ENCODE data around the gene VPS37D.
A peak's percentile ranks its signal among the peaks of the same experiment; 100 is the strongest.
"Not testable (repeated sequence)": the region's sequence is repeated elsewhere in the genome, so short reads cannot be mapped to it uniquely, and the experiment has no call there.

VPS37D gene

DNA sequence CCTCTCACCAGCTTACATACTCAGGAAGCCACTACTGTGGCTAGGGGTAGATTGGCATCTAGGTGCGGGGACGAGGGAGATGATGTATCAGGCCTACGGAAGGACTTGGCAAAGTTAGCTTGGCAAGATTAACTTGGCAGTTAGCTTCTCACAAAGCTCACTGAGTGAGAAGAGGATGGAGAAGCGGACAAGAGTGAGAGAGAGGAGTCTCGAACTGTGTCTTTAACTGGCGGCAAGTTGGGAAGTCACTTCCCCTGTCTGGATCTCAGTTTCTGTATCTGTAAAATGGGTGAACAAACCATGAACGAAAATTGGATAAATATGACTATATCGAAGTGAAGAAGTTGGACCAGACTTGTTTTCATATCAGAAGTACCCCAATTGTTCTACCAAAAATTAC, 33.8 kb upstream of the VPS37D start:
- Mint-ChIP-seq H3K4me3 (no peak overlapping the region), H3K4me1 (ENCODE audit: low read depth) (no peaks in the 10 kb centered on the region), H3K27me3 (ENCODE audit: low read depth) (peaks cover 13% of the 10 kb centered on the region), H3K36me3 (ENCODE audit: low read depth) (no peaks in the 10 kb centered on the region), H3K9me3 (no peaks in the 10 kb centered on the region), H3K27ac (no peak overlapping the region)

DNA sequence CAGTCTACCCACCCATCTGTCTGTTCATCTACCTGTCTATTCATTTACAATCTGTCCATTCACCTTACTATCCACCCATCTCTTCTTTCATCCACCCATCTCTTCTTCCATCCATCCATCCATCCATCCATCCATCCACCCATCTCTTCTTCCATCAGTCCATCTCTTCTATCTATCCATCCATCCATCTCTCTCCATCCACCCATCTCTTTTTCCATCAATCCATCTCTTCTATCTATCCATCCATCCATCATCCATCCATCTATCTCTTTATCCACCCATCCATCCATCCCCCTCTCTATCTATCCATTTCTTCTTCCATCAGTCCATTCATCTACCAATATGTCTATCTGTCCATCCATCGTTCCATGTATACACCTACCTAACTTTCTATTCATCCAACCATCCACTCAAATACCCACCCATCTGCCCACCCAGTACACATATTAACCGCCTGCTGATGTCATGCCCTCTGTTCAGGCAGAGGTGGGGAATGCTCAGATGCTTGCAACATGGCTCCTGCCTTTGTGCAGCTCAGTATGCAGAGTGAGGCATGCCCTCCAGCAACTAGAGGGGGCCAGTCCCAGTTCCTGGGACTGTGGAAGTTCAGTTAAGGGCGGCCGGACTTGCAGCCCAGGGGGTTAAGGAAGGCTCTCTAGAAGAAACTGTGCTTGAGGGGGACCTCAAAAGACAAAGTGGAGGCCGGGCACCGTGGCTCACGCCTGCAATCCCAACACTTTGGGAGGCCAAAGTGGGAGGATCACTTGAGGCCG, 32.0 kb upstream of the VPS37D start:
- peaks cover 9% of the 10 kb centered on the region for H3K27me3 Mint-ChIP-seq (ENCODE audit: low read depth)
- H3K4me1 Mint-ChIP-seq (ENCODE audit: low read depth): no peaks in the 10 kb centered on the region
- H3K27ac Mint-ChIP-seq: no peak overlapping the region
- H3K9me3 Mint-ChIP-seq: no peaks in the 10 kb centered on the region
- no peaks in the 10 kb centered on the region for H3K36me3 Mint-ChIP-seq (ENCODE audit: low read depth)
- no peak overlapping the region for H3K4me3 Mint-ChIP-seq

DNA sequence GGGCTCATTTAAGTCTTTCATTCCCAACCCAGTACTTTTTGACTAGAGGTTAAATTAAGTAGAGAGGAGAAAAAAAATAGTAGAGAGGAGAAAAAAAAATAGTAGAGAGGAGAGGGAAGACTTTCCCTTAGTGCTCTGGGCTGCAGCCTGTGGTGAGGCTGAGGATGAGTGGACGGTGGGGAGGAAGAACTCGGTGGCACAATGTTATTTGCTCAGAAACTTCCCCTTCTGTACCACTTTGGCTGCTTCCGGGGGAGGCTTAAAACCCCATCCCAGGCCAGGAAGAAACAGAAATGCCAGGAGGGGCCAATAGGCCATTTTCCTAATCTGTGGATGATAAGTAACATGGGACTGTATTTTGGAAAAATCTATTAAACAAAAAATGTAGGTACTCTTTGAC, 28.7 kb upstream of the VPS37D start:
- Mint-ChIP-seq H3K27me3 (ENCODE audit: low read depth) (no peaks in the 10 kb centered on the region), H3K9me3 (peaks cover 4% of the 10 kb centered on the region), H3K36me3 (ENCODE audit: low read depth) (no peaks in the 10 kb centered on the region), H3K4me3 (no peak overlapping the region), H3K4me1 (ENCODE audit: low read depth) (no peaks in the 10 kb centered on the region), H3K27ac (no peak overlapping the region)

DNA sequence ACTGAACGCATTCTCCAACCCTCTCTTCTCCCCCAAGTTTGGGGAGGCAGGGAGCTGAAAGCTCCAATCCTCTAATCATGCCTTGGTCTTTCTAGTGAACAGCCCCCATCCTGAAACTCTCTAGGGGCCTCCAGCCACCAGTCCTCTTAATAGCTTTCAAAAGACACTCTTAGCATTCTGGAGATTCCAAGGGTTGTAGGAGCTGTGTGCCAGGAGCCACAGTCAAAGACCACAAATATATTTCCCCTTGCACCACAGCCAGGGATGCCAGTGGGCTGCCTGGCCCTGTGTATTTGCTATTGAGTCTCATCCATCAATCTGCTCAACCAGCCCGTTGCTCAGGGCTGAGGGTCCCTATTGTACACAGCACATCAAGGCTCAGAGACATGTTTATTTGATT, 24.8 kb upstream of the VPS37D start:
- Mint-ChIP-seq H3K9me3 (peaks cover 4% of the 10 kb centered on the region), H3K4me1 (ENCODE audit: low read depth) (no peaks in the 10 kb centered on the region), H3K4me3 (no peak overlapping the region), H3K36me3 (ENCODE audit: low read depth) (no peaks in the 10 kb centered on the region), H3K27me3 (ENCODE audit: low read depth) (peaks cover 24% of the 10 kb centered on the region), H3K27ac (no peak overlapping the region)

DNA sequence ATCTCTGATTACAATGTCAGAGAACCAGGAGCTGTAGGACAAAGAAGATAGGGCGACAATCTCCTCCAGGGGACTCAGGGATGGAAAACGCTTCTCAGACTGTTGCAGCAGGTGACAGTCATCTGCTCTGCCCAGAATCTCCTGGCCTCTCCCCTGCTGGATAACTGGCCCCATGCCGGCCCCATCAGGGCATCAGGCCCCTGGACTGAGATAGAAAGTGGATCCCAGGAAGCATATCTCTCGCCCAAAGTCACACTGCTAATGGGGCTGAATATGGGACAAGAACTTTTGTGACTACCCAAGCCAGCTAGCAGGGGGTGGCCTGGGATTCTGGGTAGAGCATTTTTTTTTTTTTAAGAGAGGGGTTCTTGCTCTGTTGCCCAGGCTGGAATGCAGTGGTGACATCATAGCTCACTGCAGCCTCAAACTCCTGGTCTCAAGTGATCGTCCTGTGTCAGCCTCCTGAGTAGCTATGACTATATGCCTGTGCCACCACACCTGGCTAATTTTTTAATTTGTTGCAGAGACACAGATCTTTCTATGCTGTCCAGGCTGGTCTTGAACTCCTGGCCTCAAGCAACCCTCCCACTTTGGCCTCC, 22.8 kb upstream of the VPS37D start:
- Mint-ChIP-seq H3K36me3 (ENCODE audit: low read depth) (no peaks in the 10 kb centered on the region), H3K9me3 (peaks cover 4% of the 10 kb centered on the region), H3K27ac (no peak overlapping the region), H3K4me3 (no peak overlapping the region), H3K4me1 (ENCODE audit: low read depth) (peaks cover 6% of the 10 kb centered on the region), H3K27me3 (ENCODE audit: low read depth) (peaks cover 42% of the 10 kb centered on the region)

DNA sequence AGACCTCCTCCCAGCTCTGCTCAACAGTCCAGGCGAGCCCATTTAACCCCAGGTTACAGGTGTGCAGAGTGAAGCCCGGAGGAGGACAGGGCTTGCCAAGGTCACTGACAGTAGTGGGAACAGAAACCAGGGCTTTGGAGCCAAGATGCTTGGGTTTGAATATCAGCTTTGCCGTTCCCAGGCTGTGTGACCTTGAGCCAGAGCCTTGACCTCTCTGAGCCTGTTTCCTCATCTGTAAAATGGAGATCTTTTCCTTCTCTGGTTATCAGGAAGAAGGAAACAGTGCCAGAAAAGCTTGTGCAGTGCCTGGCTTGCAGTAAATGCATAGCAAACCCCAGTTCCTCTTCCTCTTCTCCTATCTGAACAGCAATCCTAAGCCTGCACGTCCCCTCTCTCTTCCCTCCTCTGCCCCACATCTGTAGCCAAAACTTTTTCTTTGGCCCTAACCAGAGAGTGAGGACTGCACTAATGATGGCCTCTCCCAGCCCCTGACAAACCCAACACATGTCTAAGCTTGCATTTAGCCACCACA, 21.9 kb upstream of the VPS37D start:
- Mint-ChIP-seq H3K27ac (no peak overlapping the region), H3K36me3 (ENCODE audit: low read depth) (no peaks in the 10 kb centered on the region), H3K4me3 (no peak overlapping the region), H3K4me1 (ENCODE audit: low read depth) (peaks cover 6% of the 10 kb centered on the region), H3K27me3 (ENCODE audit: low read depth) (peaks cover 49% of the 10 kb centered on the region), H3K9me3 (peaks cover 4% of the 10 kb centered on the region)

- Mint-ChIP-seq H3K4me1 (ENCODE audit: low read depth) (peaks cover 6% of the 10 kb centered on the region), H3K27me3 (ENCODE audit: low read depth) (peaks cover 53% of the 10 kb centered on the region), H3K9me3 (peaks cover under 1% of the 10 kb centered on the region), H3K4me3 (no peak overlapping the region), H3K27ac (no peak overlapping the region), H3K36me3 (ENCODE audit: low read depth) (no peaks in the 10 kb centered on the region)
Observed at GRCh38 chr7:73646785-73647724, 20.6 kb upstream of the VPS37D start.

DNA sequence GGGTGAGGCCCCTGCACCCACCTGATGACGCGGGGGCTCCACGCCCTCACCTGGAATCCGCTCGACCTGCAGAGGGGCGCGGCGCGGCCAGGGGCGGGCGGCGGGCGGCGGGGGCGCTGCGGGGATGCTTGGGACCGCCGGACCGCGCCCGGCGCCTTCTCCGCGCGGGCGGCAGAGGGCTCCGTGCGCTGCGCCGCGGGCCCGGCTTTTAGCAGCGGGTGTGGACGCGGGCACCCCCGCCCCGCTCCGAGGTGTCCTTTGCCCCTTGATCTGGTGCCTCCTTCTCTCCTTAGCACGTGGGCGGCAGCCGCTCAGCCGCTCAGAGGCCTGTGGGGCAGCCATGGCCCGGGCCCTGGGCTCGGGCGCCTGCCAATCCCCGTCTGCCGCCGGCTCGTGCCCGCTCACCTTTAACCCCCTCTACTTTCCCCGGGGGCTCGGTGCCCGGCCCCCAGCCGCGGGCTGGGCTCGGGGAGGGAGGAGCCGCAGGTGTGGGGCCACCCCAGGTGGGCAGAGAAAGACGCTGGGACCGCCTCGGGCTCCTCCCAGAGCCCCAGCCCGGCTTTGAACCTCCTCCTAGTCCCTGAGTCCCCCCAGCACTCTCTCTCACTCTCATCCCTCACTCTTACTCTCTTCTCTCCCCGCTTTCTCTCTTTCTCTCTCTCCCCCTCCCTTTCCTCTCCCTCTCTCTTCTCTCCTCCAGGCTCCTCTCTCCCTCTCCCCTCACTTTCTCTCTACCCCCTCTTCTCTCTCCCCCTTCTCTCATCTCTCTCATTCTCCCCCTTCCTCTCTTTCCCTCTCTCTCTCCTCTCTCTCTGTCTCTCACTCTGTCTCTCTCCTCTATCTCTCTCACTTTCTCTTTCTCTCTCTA, 19.7 kb upstream of the VPS37D start:
- H3K36me3 Mint-ChIP-seq (ENCODE audit: low read depth): no peaks in the 10 kb centered on the region
- peaks cover 58% of the 10 kb centered on the region for H3K27me3 Mint-ChIP-seq (ENCODE audit: low read depth)
- peak overlapping the region; percentile 9 for H3K27ac Mint-ChIP-seq
- H3K4me1 Mint-ChIP-seq (ENCODE audit: low read depth): peaks cover 6% of the 10 kb centered on the region
- H3K9me3 Mint-ChIP-seq: no peaks in the 10 kb centered on the region
- peak overlapping the region; percentile 57 for H3K4me3 Mint-ChIP-seq

GRCh38 chr7:73648593-73649332, 18.9 kb upstream of the VPS37D start:
- Mint-ChIP-seq H3K9me3 (no peaks in the 10 kb centered on the region), H3K4me3 (peak overlapping the region; percentile 57), H3K27me3 (ENCODE audit: low read depth) (peaks cover 59% of the 10 kb centered on the region), H3K27ac (peak overlapping the region; percentile 9), H3K4me1 (ENCODE audit: low read depth) (peaks cover 6% of the 10 kb centered on the region), H3K36me3 (ENCODE audit: low read depth) (no peaks in the 10 kb centered on the region)

DNA sequence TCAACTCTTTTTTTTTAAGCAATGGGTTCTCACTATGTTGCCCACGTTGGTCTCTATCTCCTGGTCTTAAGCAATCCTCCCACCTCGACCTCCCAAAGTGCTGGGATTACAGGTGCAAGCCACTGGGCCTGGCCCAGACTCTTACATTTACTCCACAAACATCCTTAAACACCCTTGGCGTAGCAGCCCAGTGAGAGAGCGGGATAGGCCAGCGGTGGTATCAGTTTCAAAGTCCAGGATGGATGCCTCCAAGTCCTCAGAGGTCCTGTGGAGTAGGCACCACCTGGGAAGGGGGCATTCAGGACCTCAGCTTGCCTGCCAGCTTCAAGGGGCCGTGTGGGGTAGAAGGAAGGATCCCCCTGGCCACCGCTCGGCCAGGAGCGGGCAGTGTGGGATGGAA, 18.1 kb upstream of the VPS37D start:
- H3K4me1 Mint-ChIP-seq (ENCODE audit: low read depth): peaks cover 6% of the 10 kb centered on the region
- H3K27me3 Mint-ChIP-seq (ENCODE audit: low read depth): peaks cover 59% of the 10 kb centered on the region
- no peak overlapping the region for H3K27ac Mint-ChIP-seq
- no peak overlapping the region for H3K4me3 Mint-ChIP-seq
- no peaks in the 10 kb centered on the region for H3K9me3 Mint-ChIP-seq
- no peaks in the 10 kb centered on the region for H3K36me3 Mint-ChIP-seq (ENCODE audit: low read depth)

DNA sequence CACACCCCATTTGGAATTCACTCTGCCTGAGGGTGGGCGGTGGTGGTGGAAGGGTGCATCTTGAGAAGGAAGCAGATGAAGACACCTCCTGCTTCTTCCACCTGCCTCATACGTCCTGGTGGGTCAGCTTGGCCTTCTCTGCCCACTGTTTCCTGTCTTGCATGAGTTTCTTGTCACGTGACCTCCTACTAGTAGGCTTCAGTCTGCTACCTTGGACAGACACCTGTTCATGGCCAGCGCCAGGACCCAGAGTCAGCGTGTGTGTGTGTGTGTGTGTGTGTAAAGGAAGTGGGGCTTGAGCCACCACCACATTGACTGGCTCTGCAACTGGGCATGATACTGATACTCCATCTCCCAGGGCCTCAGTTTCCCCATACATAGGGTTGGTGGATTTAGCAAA, 17.1 kb upstream of the VPS37D start:
- Mint-ChIP-seq H3K9me3 (no peaks in the 10 kb centered on the region), H3K4me3 (no peak overlapping the region), H3K27me3 (ENCODE audit: low read depth) (peaks cover 54% of the 10 kb centered on the region), H3K27ac (no peak overlapping the region), H3K36me3 (ENCODE audit: low read depth) (no peaks in the 10 kb centered on the region), H3K4me1 (ENCODE audit: low read depth) (peaks cover 6% of the 10 kb centered on the region)

GRCh38 chr7:73652541-73652949, 15.1 kb upstream of the VPS37D start:
- Mint-ChIP-seq H3K9me3 (no peaks in the 10 kb centered on the region), H3K36me3 (ENCODE audit: low read depth) (no peaks in the 10 kb centered on the region), H3K4me3 (no peak overlapping the region), H3K27me3 (ENCODE audit: low read depth) (peaks cover 35% of the 10 kb centered on the region), H3K27ac (no peak overlapping the region), H3K4me1 (ENCODE audit: low read depth) (peaks cover 6% of the 10 kb centered on the region)

DNA sequence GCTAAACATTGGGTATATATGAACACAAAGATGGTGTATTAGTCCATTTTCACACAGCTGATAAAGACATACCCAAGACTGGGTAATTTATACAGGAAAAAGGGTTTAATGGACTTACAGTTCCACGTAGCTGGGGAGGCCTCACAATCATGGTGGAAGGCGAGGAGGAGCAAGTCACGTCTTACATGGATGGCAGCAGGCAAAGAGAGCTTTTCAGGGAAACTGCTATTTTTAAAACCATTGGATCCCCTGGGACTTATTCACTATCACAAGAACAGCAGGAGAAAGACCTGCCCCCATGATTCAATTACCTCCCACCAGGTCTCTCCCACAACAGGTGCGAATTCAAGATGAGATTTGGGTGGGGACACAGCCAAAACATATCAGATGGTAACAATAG, 12.3 kb upstream of the VPS37D start:
- not testable (repeated sequence) for H3K36me3 Mint-ChIP-seq (ENCODE audit: low read depth); H3K4me1 Mint-ChIP-seq (ENCODE audit: low read depth); H3K4me3 Mint-ChIP-seq; H3K27ac Mint-ChIP-seq; H3K9me3 Mint-ChIP-seq
- peaks cover 13% of the 10 kb centered on the region for H3K27me3 Mint-ChIP-seq (ENCODE audit: low read depth)

Measured in T-helper 1 cell treated with Interleukin-12 subunit alpha and Interleukin-12 subunit beta and Interleukin-4 antibody, amounts not matched to agents 30 μg/mL and 1 μg/mL, for 36 hours (primary cell).